H1 (cell line): ENCODE results near the gene NEK3. TPM values are rescaled to one million over a fixed set of nuclear protein-coding genes. Genes with fewer than 3 reads are reported as not detected.

ENCODE experiments used
- CTCF ChIA-PET: fragments of 300-600 bp; sonication (Branson Sonifier 250); formaldehyde crosslinking; loops from one replicate; lab custom pipeline; 2021; ENCODE audit not compliant: partially characterized antibody; lab: Charles Lee
- POLR2A ChIA-PET: fragments of 300-600 bp; sonication (Branson Sonifier 250); formaldehyde crosslinking; loops from one replicate; lab custom pipeline; 2021; ENCODE audit warnings: inconsistent platforms; ENCODE audit not compliant: partially characterized antibody; lab: Charles Lee
- DNase-seq, 2 experiments: peaks; one replicate each; pipeline versions ENCODE4 v3.0.0 to v3.0.0-alpha.2; 2010 to 2022; ENCODE audit warnings: low spot score in 2 of 2, low read depth in 1 of 2, mixed read lengths in 1 of 2
- FAIRE-seq: peaks from 2 replicates; lab custom pipeline; 2011; peaks lifted over from hg19 to GRCh38; lab: Jason Lieb, UNC
- H2AFZ ChIP-seq: 2 replicates; pipeline ENCODE4 v1.8.1; 2012; ENCODE audit warnings: low read length, inconsistent platforms
- H2AK5ac ChIP-seq: 2 replicates; pipeline ENCODE4 v1.6.1; 2013; ENCODE audit warnings: low read depth, low read length
- H2BK120ac ChIP-seq: replicated peaks from 2 replicates; pipeline ENCODE3; 2013; ENCODE audit warnings: low read depth, low read length, inconsistent platforms
- H2BK12ac ChIP-seq: 2 replicates; pipeline ENCODE4 v1.6.1; 2013; ENCODE audit warnings: low read depth, low read length
- H2BK15ac ChIP-seq: 2 replicates; pipeline ENCODE4 v1.6.1; 2013; ENCODE audit warnings: low read length
- H2BK20ac ChIP-seq: 2 replicates; pipeline ENCODE4 v1.6.1; 2013; ENCODE audit warnings: low read length
- H2BK5ac ChIP-seq: 2 replicates; pipeline ENCODE4 v1.6.1; 2013; ENCODE audit warnings: low read depth, low read length
- H3K14ac ChIP-seq: 2 replicates; pipeline ENCODE4 v1.6.1; 2013; ENCODE audit warnings: inconsistent platforms; ENCODE audit not compliant: insufficient read length
- H3K18ac ChIP-seq: 2 replicates; pipeline ENCODE4 v1.6.1; 2013; ENCODE audit warnings: low read length; ENCODE audit errors: extremely low read depth
- H3K23ac ChIP-seq: 2 replicates; pipeline ENCODE4 v1.6.1; 2013; ENCODE audit warnings: inconsistent platforms; ENCODE audit not compliant: insufficient read length
- H3K23me2 ChIP-seq: 2 replicates; pipeline ENCODE4 v1.6.1; 2013; ENCODE audit warnings: low read depth, low read length
- H3K27ac ChIP-seq: 2 replicates; pipeline ENCODE4 v1.6.1; 2011; ENCODE audit warnings: low read depth, low read length, inconsistent platforms
- H3K27me3 ChIP-seq, 4 experiments: replicated peaks in 1 of 4; 1 replicate in 1 of 4; 2 replicates in 3 of 4; pipeline versions ENCODE4 v1.6.1 to v1.8.1; 2011 to 2013; ENCODE audit warnings: low read length in 3 of 4, mild to moderate bottlenecking in 3 of 4, inconsistent platforms in 2 of 4, mixed read lengths in 2 of 4, moderate library complexity in 1 of 4; ENCODE audit not compliant: control insufficient read depth in 3 of 4, insufficient read depth in 3 of 4; ENCODE audit errors: extremely low read depth in 1 of 4
- H3K36me3 ChIP-seq, 4 experiments: 2 replicates each; pipeline versions ENCODE4 v1.6.1 to v1.8.1; 2011 to 2013; ENCODE audit warnings: mild to moderate bottlenecking in 4 of 4, low read length in 3 of 4, moderate library complexity in 2 of 4, control low read depth in 1 of 4, inconsistent platforms in 1 of 4; ENCODE audit not compliant: insufficient read depth in 4 of 4, control insufficient read depth in 2 of 4
- H3K4ac ChIP-seq: replicated peaks from 2 replicates; pipeline ENCODE3; 2013; ENCODE audit warnings: low read length, low read depth, mixed read lengths, inconsistent platforms; ENCODE audit not compliant: insufficient read length
- H3K4me1 ChIP-seq, 4 experiments: replicated peaks in 1 of 4; 1 replicate in 1 of 4; 2 replicates in 3 of 4; pipeline versions ENCODE4 v1.6.1 to v1.8.1; 2011 to 2013; ENCODE audit warnings: low read length in 3 of 4, inconsistent platforms in 2 of 4, mixed read lengths in 1 of 4; ENCODE audit not compliant: insufficient read depth in 4 of 4, control insufficient read depth in 3 of 4
- H3K4me2 ChIP-seq, 2 experiments: 2 replicates each; pipeline versions ENCODE4 v1.6.1 to v1.8.1; 2011 to 2013; ENCODE audit warnings: low read depth in 2 of 2, low read length in 2 of 2, control low read depth in 1 of 2, inconsistent platforms in 1 of 2, mild to moderate bottlenecking in 1 of 2; ENCODE audit not compliant: insufficient read depth in 1 of 2
- H3K4me3 ChIP-seq, 4 experiments: fragments of 200-600, 300-600 bp in 1 of 4; sonication (generic), shearing (Covaris generic), sonication (Bioruptor Twin) in 1 of 4; 2 replicates each; pipeline versions ENCODE4 v1.5.1 to v1.8.1; 2011 to 2016; ENCODE audit warnings: low read length in 4 of 4, low read depth in 3 of 4, control low read depth in 2 of 4, inconsistent platforms in 2 of 4, mild to moderate bottlenecking in 2 of 4, mixed read lengths in 1 of 4, moderate library complexity in 1 of 4; ENCODE audit not compliant: insufficient read depth in 2 of 4; ENCODE audit errors: extremely low read depth in 1 of 4
- H3K56ac ChIP-seq: replicated peaks from 2 replicates; pipeline ENCODE3; 2013; ENCODE audit warnings: low read depth, mild to moderate bottlenecking, mixed read lengths, low read length, inconsistent platforms; ENCODE audit not compliant: insufficient read length
- H3K79me1 ChIP-seq: 2 replicates; pipeline ENCODE4 v1.6.1; 2013; ENCODE audit warnings: low read depth, low read length, control low read depth
- H3K79me2 ChIP-seq, 2 experiments: 2 replicates each; pipeline versions ENCODE4 v1.6.1 to v1.8.1; 2012 to 2013; ENCODE audit warnings: low read length in 2 of 2, mild to moderate bottlenecking in 2 of 2, inconsistent platforms in 1 of 2; ENCODE audit not compliant: insufficient read depth in 2 of 2, control insufficient read depth in 1 of 2
- H3K9ac ChIP-seq, 4 experiments: replicated peaks in 1 of 4; 1 replicate in 1 of 4; 2 replicates in 3 of 4; pipeline versions ENCODE4 v1.6.1 to v1.8.1; 2011 to 2013; ENCODE audit warnings: low read depth in 3 of 4, low read length in 3 of 4, control low read depth in 2 of 4, mild to moderate bottlenecking in 2 of 4, moderate library complexity in 2 of 4, inconsistent platforms in 1 of 4; ENCODE audit errors: extremely low read depth in 1 of 4
- H3K9me3 ChIP-seq, 2 experiments: 2 replicates each; pipeline versions ENCODE4 v1.6.1 to v1.8.1; 2012 to 2013; ENCODE audit warnings: mild to moderate bottlenecking in 2 of 2, moderate library complexity in 2 of 2, control low read depth in 1 of 2, inconsistent platforms in 1 of 2, low read depth in 1 of 2, low read length in 1 of 2, mixed read lengths in 1 of 2; ENCODE audit not compliant: insufficient read depth in 2 of 2
- H4K20me1 ChIP-seq, 2 experiments: replicated peaks in 1 of 2; 2 replicates each; pipeline versions ENCODE3 to v1.8.1; 2011 to 2013; ENCODE audit warnings: inconsistent platforms in 2 of 2, low read length in 2 of 2, mild to moderate bottlenecking in 1 of 2; ENCODE audit not compliant: insufficient read depth in 2 of 2, control insufficient read depth in 1 of 2
- H4K5ac ChIP-seq: 2 replicates; pipeline ENCODE4 v1.6.1; 2013; ENCODE audit warnings: low read length, low read depth, mixed read lengths, inconsistent platforms; ENCODE audit not compliant: insufficient read length
- H4K8ac ChIP-seq: 2 replicates; pipeline ENCODE4 v1.8.0; 2013; ENCODE audit warnings: mild to moderate bottlenecking, moderate library complexity, low read length, inconsistent platforms; ENCODE audit not compliant: insufficient read depth; ENCODE audit errors: extremely low read depth
- H4K91ac ChIP-seq: replicated peaks from 2 replicates; pipeline ENCODE3; 2013; ENCODE audit warnings: low read length, mixed read lengths, inconsistent platforms; ENCODE audit not compliant: insufficient read length
- CHD1 ChIP-seq: IDR thresholded peaks from 2 replicates; pipeline ENCODE4 v1.6.1; 2012; ENCODE audit warnings: low read depth, low read length, improper control_type of control experiment
- CHD2 ChIP-seq: IDR thresholded peaks from 2 replicates; pipeline ENCODE4 v1.6.1; 2012; ENCODE audit warnings: low read length, improper control_type of control experiment
- EP300 ChIP-seq, 2 experiments: IDR thresholded peaks; 1 replicate in 1 of 2; 2 replicates in 1 of 2; pipeline ENCODE4 v1.6.1; 2011 to 2012; ENCODE audit warnings: low read depth in 2 of 2, low read length in 2 of 2, mild to moderate bottlenecking in 2 of 2, borderline replicate concordance in 1 of 2, inconsistent platforms in 1 of 2, moderate library complexity in 1 of 2
- KDM4A ChIP-seq: IDR thresholded peaks from one replicate; pipeline ENCODE4 v1.7.1; 2012; ENCODE audit warnings: low read depth, mild to moderate bottlenecking, moderate library complexity, low read length, inconsistent platforms; ENCODE audit not compliant: severe bottlenecking
- POLR2AphosphoS5 ChIP-seq: IDR thresholded peaks from 2 replicates; pipeline ENCODE4 v1.6.1; 2011; ENCODE audit warnings: low read depth, low read length
- RAD21 ChIP-seq, 2 experiments: IDR thresholded peaks in 1 of 2; conservative IDR thresholded peaks in 1 of 2; 2 replicates each; pipeline ENCODE4 v1.6.1; 2011; ENCODE audit warnings: low read depth in 2 of 2, low read length in 2 of 2, improper control_type of control experiment in 1 of 2, inconsistent platforms in 1 of 2, mild to moderate bottlenecking in 1 of 2, moderate library complexity in 1 of 2
- RFX5 ChIP-seq: IDR thresholded peaks from 2 replicates; pipeline ENCODE4 v1.6.1; 2011; ENCODE audit warnings: low read depth, low read length, improper control_type of control experiment, borderline replicate concordance
- SIX5 ChIP-seq: IDR thresholded peaks from 2 replicates; pipeline ENCODE4 v1.6.1; 2011; ENCODE audit warnings: mild to moderate bottlenecking, low read depth, low read length
- TAF7 ChIP-seq: optimal IDR thresholded peaks from 2 replicates; pipeline ENCODE3; 2011; ENCODE audit warnings: low read depth, mild to moderate bottlenecking, inconsistent platforms, low read length, moderate library complexity, borderline replicate concordance
- TCF12 ChIP-seq: IDR thresholded peaks from 2 replicates; pipeline ENCODE4 v1.6.1; 2011; ENCODE audit warnings: low read depth, mild to moderate bottlenecking, low read length
- WGBS, 2 experiments: shearing (Covaris generic) in 1 of 2; methylation state at CpG; one replicate each; pipeline versions ENCODE4 v1.1.6 to v1.1.7; 2013 to 2015; ENCODE audit warnings: low lambda C conversion rate in 2 of 2, mixed read lengths in 2 of 2, inconsistent platforms in 1 of 2, low coverage in 1 of 2, missing lambda C conversion rate in 1 of 2; ENCODE audit not compliant: insufficient replicate concordance in 2 of 2, insufficient coverage in 1 of 2, insufficient read length in 1 of 2; ENCODE audit errors: extremely low coverage in 1 of 2, missing lambda C conversion rate in 1 of 2; 5-methylcytosine and 5-hydroxymethylcytosine counted together
- polyA plus RNA-seq, 7 experiments: library from polyadenylated mRNA; depleted of rRNA in 3 of 7; stranded (reverse) in 5 of 7; unstranded in 2 of 7; fragments of >200 nt in 5 of 7; fragments of 200-250 nt in 2 of 7; gene quantifications; 1 replicate in 5 of 7; 2 replicates in 1 of 7; 4 replicates in 1 of 7; pipeline versions ENCODE4 v1.2.1 to v1.2.3, GENCODE V29; 2011 to 2013; ENCODE audit warnings: missing spikeins in 2 of 7, mixed read lengths in 2 of 7
- total RNA-seq: library from RNA; stranded (reverse); fragmentation: NEBNext Ultra II Directional; extraction: Animal tissue kit (Norgen Biotek cat#: 25700); gene quantifications from 2 replicates; pipeline ENCODE4 v1.2.1, GENCODE V29; 2021
- TF ChIP-seq, protein P1 (sequence below), 3 experiments: IDR thresholded peaks; 1 replicate in 2 of 3; 2 replicates in 1 of 3; pipeline versions ENCODE4 v1.5.1 to v1.6.1; 2011; ENCODE audit warnings: low read length in 3 of 3, mild to moderate bottlenecking in 3 of 3, inconsistent platforms in 2 of 3, low read depth in 1 of 3, moderate library complexity in 1 of 3; ENCODE audit not compliant: insufficient read depth in 1 of 3; ENCODE audit errors: control extremely low read depth in 1 of 3

NEK3 gene
- total and polyA plus RNA-seq, 2 of the 8 experiments (the other 6 are each of a cell fraction or from before 2014, with no cell fraction given) = 11.4 to 26.0 TPM

DNA sequence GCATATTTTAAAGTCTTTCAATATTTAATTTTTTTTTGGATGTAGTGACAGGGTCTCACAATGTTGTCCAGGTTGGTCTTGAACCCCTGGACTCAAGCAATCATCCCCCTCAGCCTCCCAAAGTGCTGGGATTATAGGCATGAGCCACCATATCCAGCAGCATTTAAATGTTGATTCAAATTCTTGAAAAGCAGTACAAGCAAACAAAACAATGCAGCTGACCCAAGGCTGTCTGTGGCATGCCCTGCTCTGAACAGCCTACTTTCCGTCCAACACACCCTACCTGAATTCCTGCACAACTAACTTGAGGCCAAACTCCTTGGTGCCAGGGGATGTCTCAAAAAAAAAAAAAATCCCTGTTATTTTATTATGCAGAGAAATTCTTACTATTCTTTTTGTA, 53.6 kb downstream of the NEK3 start:
- Histone ChIP-seq H3K56ac (no peak overlapping the region), H3K23me2 (no peaks in the 10 kb centered on the region), H2BK5ac (no peak overlapping the region), H3K36me3 (no peaks in the 10 kb centered on the region), H3K4me1 (no peaks in the 10 kb centered on the region), H3K18ac (no peak overlapping the region), H2BK20ac (no peak overlapping the region), H3K27ac (no peak overlapping the region), H3K9ac (no peak overlapping the region), H3K4me2 (no peak overlapping the region), H3K23ac (no peak overlapping the region), H4K5ac (no peak overlapping the region), H2AK5ac (no peak overlapping the region), H3K14ac (no peak overlapping the region), H3K79me2 (no peaks in the 10 kb centered on the region), H4K8ac (no peak overlapping the region), H4K20me1 (no peaks in the 10 kb centered on the region), H3K79me1 (no peaks in the 10 kb centered on the region), H2BK12ac (no peak overlapping the region), H4K91ac (no peak overlapping the region), H3K9me3 (peaks cover 0 to 2% of the 10 kb centered on the region in 2 experiments; a peak in 2 of 4 replicates), H2BK120ac (no peak overlapping the region), H3K4me3 (no peak overlapping the region), H3K4ac (no peak overlapping the region), H2AFZ (no peak overlapping the region), H3K27me3 (no peaks in the 10 kb centered on the region), H2BK15ac (no peak overlapping the region)
- ChIA-PET CTCF (interaction anchor here (1.2 kb wide), 1 partner anchor 104 kb away, joined by 3 read pairs; no protein-coding TSS in a partner anchor), POLR2A (no interaction called here)
- DNase-seq (no peak), FAIRE-seq (no peak)
- 67% methylated on average over 1 of the region's 1 CpG; no CpG with 5 or more reads in 1 of the 2 experiments for WGBS, 2 experiments
- TF ChIP-seq, protein P1, sequence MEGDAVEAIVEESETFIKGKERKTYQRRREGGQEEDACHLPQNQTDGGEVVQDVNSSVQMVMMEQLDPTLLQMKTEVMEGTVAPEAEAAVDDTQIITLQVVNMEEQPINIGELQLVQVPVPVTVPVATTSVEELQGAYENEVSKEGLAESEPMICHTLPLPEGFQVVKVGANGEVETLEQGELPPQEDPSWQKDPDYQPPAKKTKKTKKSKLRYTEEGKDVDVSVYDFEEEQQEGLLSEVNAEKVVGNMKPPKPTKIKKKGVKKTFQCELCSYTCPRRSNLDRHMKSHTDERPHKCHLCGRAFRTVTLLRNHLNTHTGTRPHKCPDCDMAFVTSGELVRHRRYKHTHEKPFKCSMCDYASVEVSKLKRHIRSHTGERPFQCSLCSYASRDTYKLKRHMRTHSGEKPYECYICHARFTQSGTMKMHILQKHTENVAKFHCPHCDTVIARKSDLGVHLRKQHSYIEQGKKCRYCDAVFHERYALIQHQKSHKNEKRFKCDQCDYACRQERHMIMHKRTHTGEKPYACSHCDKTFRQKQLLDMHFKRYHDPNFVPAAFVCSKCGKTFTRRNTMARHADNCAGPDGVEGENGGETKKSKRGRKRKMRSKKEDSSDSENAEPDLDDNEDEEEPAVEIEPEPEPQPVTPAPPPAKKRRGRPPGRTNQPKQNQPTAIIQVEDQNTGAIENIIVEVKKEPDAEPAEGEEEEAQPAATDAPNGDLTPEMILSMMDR (IDR thresholded peaks at IDR 0.05; ENCODE audit: control extremely low read depth in 1 of 3, insufficient read depth in 1 of 3, low read depth in 1 of 3, low read length in 3 of 3) = no peak
- TF ChIP-seq RFX5 = no peak
- no peak for TF ChIP-seq POLR2AphosphoS5
- no peak for TF ChIP-seq CHD1
- TF ChIP-seq RAD21 (IDR thresholded peaks at IDR 0.05 in 1 of 2, conservative IDR thresholded peaks at IDR 0.05 in 1 of 2; ENCODE audit: low read depth in 2 of 2, low read length in 2 of 2) = no peak
- TF ChIP-seq TAF7 = no peak
- TF ChIP-seq CHD2 = no peak
- TF ChIP-seq EP300 (IDR thresholded peaks at IDR 0.05; ENCODE audit: borderline replicate concordance in 1 of 2, low read depth in 2 of 2, low read length in 2 of 2) = no peak
- no peak for TF ChIP-seq KDM4A
- TF ChIP-seq TCF12 = no peak
- no peak for TF ChIP-seq SIX5
